Measurements from ENCODE around the gene PCP2. TPM values are rescaled to one million over a fixed set of nuclear protein-coding genes. Genes with fewer than 3 reads are reported as not detected.

Gene PCP2
- total and polyA plus RNA-seq, 2 of the 13 experiments (the other 11 are each of a cell fraction or from before 2014, with no cell fraction given): 0.62 TPM; not detected in 1

DNA sequence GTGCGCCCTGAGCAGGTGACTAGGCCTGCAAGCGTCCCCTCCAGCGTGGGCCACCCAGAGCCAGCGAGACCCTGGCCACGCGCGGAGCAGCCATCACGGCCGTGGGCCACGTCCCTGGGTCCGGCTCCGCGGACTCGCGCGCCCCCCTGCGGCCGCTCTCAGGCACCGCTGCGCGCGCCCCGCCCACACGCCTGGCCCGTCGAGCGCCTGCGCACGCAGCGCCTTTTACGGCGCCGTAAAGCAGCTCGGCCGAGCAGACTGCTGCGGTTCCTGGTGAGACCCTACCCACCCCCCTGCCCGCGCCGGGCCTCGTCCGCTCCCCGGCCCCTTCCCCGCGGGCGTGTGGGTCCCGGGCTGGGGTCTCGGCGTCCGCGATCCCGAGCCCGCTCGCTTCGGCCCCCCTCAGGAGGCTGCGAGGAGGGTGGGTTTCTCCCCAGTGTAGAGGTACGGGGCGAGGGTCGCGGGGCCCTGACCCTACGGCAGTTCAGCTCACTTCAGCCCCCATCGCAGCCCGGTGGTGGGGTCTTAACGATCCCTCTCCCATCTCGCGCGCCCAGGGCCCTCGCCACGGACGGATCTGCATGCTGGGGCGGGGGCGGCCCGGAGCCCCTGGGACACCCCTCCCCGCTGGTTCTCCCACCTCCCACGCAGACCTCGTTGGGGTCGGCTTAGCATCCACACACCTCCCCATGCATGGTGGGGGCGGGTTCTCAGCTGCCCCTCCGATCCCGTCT is 47.3 kb upstream of the PCP2 start, which contains the start of gene TRAPPC5 (continued):
- TF ChIP-seq, protein P1, sequence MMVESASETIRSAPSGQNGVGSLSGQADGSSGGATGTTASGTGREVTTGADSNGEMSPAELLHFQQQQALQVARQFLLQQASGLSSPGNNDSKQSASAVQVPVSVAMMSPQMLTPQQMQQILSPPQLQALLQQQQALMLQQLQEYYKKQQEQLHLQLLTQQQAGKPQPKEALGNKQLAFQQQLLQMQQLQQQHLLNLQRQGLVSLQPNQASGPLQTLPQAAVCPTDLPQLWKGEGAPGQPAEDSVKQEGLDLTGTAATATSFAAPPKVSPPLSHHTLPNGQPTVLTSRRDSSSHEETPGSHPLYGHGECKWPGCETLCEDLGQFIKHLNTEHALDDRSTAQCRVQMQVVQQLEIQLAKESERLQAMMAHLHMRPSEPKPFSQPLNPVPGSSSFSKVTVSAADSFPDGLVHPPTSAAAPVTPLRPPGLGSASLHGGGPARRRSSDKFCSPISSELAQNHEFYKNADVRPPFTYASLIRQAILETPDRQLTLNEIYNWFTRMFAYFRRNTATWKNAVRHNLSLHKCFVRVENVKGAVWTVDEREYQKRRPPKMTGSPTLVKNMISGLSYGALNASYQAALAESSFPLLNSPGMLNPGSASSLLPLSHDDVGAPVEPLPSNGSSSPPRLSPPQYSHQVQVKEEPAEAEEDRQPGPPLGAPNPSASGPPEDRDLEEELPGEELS (CRISPR knock-in tag; IDR thresholded peaks at IDR 0.05): no peak
- TF ChIP-seq TARDBP (CRISPR knock-in tag; IDR thresholded peaks at IDR 0.05) (no peak), ASH2L (IDR thresholded peaks at IDR 0.05; ENCODE audit: insufficient read length, low read depth, low read length) (peak; percentile 26), HMGA1 (CRISPR knock-in tag; conservative IDR thresholded peaks at IDR 0.05) (no peak), ZNF282 (IDR thresholded peaks at IDR 0.05; ENCODE audit: partially characterized antibody) (no peak), PPARG (CRISPR knock-in tag; conservative IDR thresholded peaks at IDR 0.05) (peak; percentile 61; the same call in 1 of the 2 replicates), RAD21 (CRISPR knock-in tag; IDR thresholded peaks at IDR 0.05) (peak; percentile 99), ZNF782 (CRISPR knock-in tag; IDR thresholded peaks at IDR 0.05; ENCODE audit: borderline replicate concordance) (no peak), ZNF747 (CRISPR knock-in tag; IDR thresholded peaks at IDR 0.05; ENCODE audit: borderline replicate concordance) (peak; percentile 69; the same call in 1 of the 2 replicates), KDM4B (CRISPR knock-in tag; IDR thresholded peaks at IDR 0.05) (no peak), SOX6 (IDR thresholded peaks at IDR 0.05) (no peak), SOX6 (CRISPR knock-in tag; IDR thresholded peaks at IDR 0.05) (no peak; the same call in none of the 2 replicates), IKZF4 (CRISPR knock-in tag; IDR thresholded peaks at IDR 0.05; ENCODE audit: borderline replicate concordance, low read depth, not compliant biosample characterization) (peak; percentile 59), POGZ (CRISPR knock-in tag; IDR thresholded peaks at IDR 0.05) (no peak), ZNF460 (CRISPR knock-in tag; IDR thresholded peaks at IDR 0.05; ENCODE audit: borderline replicate concordance) (no peak), HNRNPUL1 (IDR thresholded peaks at IDR 0.05; ENCODE audit: low read depth, low read length) (no peak), NFIC (IDR thresholded peaks at IDR 0.05; ENCODE audit: low read length) (no peak), MED13 (CRISPR knock-in tag; IDR thresholded peaks at IDR 0.05) (no peak), HCFC1 (IDR thresholded peaks at IDR 0.05; ENCODE audit: low read depth, low read length) (peak; percentile 33; the same call in 1 of the 2 replicates), NFIB (CRISPR knock-in tag; IDR thresholded peaks at IDR 0.05; ENCODE audit: borderline replicate concordance) (no peak), TEF (CRISPR knock-in tag; IDR thresholded peaks at IDR 0.05) (no peak), XBP1 (CRISPR knock-in tag; IDR thresholded peaks at IDR 0.05) (no peak)
- TF ChIP-seq, protein P2, sequence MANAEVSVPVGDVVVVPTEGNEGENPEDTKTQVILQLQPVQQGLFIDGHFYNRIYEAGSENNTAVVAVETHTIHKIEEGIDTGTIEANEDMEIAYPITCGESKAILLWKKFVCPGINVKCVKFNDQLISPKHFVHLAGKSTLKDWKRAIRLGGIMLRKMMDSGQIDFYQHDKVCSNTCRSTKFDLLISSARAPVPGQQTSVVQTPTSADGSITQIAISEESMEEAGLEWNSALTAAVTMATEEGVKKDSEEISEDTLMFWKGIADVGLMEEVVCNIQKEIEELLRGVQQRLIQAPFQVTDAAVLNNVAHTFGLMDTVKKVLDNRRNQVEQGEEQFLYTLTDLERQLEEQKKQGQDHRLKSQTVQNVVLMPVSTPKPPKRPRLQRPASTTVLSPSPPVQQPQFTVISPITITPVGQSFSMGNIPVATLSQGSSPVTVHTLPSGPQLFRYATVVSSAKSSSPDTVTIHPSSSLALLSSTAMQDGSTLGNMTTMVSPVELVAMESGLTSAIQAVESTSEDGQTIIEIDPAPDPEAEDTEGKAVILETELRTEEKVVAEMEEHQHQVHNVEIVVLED (CRISPR knock-in tag; IDR thresholded peaks at IDR 0.05; ENCODE audit: borderline replicate concordance): peak; percentile 67
- TF ChIP-seq, protein P3, sequence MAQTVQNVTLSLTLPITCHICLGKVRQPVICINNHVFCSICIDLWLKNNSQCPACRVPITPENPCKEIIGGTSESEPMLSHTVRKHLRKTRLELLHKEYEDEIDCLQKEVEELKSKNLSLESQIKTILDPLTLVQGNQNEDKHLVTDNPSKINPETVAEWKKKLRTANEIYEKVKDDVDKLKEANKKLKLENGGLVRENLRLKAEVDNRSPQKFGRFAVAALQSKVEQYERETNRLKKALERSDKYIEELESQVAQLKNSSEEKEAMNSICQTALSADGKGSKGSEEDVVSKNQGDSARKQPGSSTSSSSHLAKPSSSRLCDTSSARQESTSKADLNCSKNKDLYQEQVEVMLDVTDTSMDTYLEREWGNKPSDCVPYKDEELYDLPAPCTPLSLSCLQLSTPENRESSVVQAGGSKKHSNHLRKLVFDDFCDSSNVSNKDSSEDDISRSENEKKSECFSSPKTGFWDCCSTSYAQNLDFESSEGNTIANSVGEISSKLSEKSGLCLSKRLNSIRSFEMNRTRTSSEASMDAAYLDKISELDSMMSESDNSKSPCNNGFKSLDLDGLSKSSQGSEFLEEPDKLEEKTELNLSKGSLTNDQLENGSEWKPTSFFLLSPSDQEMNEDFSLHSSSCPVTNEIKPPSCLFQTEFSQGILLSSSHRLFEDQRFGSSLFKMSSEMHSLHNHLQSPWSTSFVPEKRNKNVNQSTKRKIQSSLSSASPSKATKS (CRISPR knock-in tag; IDR thresholded peaks at IDR 0.05): no peak; the same call in 1 of the 2 replicates
